HepG2 (cell line): Measurements from ENCODE around the gene UROD. TPM values are rescaled to one million over a fixed set of nuclear protein-coding genes. Genes with fewer than 3 reads are reported as not detected.
A peak's percentile ranks its signal among the peaks of the same experiment; 100 is the strongest.

ENCODE experiments used
- ATAC-seq: fragments of 200-7000 bp; cut with Tn5 transposase; 3 replicates; pipeline ENCODE4 v1.9.1; 2020; ENCODE audit warnings: mild to moderate bottlenecking, moderate library complexity
- BruUV-seq: library from RNA; stranded (reverse); fragments of 400-500 nt; replicated peaks from 2 replicates; lab custom pipeline; 2021; lab: Mats Ljungman, UMichigan
- CTCF ChIA-PET: fragments of 300-600 bp; formaldehyde crosslinking; extraction: SDS; loops from one replicate; lab custom pipeline; 2021; ENCODE audit warnings: low total read pairs, inconsistent platforms, low intra/inter-chr PET ratio; lab: Yijun Ruan, JAX
- POLR2A ChIA-PET: fragments of 350-600 bp; sonication (Branson Sonifier 250); formaldehyde crosslinking; loops from one replicate; lab custom pipeline; 2020; ENCODE audit warnings: antibody characterized with exemption, inconsistent platforms; lab: Yijun Ruan, JAX
- DNase-seq: peaks from one replicate; pipeline ENCODE4 v3.0.0-alpha.2; 2015; ENCODE audit warnings: low spot score
- FAIRE-seq: peaks from 3 replicates; lab custom pipeline; 2011; peaks lifted over from hg19 to GRCh38; lab: Jason Lieb, UNC
- H2AFZ ChIP-seq: one replicate; pipeline ENCODE4 v1.6.1; 2011; ENCODE audit warnings: low read length, inconsistent platforms
- H3K27ac ChIP-seq: fragments of 300-600 bp; 3 replicates; pipeline ENCODE4 v1.8.0; 2011; ENCODE audit warnings: mixed run types, mild to moderate bottlenecking, mixed read lengths, low read length, inconsistent platforms; ENCODE audit not compliant: insufficient read depth; ENCODE audit errors: extremely low read length
- H3K27me3 ChIP-seq, 2 experiments: fragments of 200-600 bp in 1 of 2; 2 replicates in 1 of 2; 3 replicates in 1 of 2; pipeline versions ENCODE4 v1.6.0 to v1.8.0; 2011; ENCODE audit warnings: low read length in 2 of 2, mild to moderate bottlenecking in 2 of 2, moderate library complexity in 2 of 2, inconsistent platforms in 1 of 2; ENCODE audit not compliant: insufficient read depth in 2 of 2, control insufficient read depth in 1 of 2
- H3K36me3 ChIP-seq, 2 experiments: fragments of 200-600 bp in 1 of 2; replicated peaks in 1 of 2; 2 replicates in 1 of 2; 3 replicates in 1 of 2; pipeline versions ENCODE4 v1.5.1 to v1.8.0; 2011; ENCODE audit warnings: low read length in 2 of 2, inconsistent platforms in 1 of 2; ENCODE audit not compliant: insufficient read depth in 2 of 2, control insufficient read depth in 1 of 2
- H3K4me1 ChIP-seq: 2 replicates; pipeline ENCODE4 v1.5.1; 2012; ENCODE audit warnings: low read length, inconsistent platforms; ENCODE audit not compliant: insufficient read depth
- H3K4me2 ChIP-seq: 2 replicates; pipeline ENCODE4 v1.6.0; 2011; ENCODE audit warnings: low read depth, low read length, inconsistent platforms
- H3K4me3 ChIP-seq, 3 experiments: fragments of 200-600 bp in 1 of 3; sonication (generic), shearing (Covaris generic) in 1 of 3; replicated peaks in 1 of 3; 2 replicates each; pipeline ENCODE4 v1.5.1; 2011 to 2016; ENCODE audit warnings: low read length in 3 of 3, inconsistent platforms in 2 of 3, low read depth in 2 of 3, mild to moderate bottlenecking in 2 of 3, control low read depth in 1 of 3, mixed read lengths in 1 of 3; ENCODE audit not compliant: insufficient read depth in 1 of 3
- H3K79me2 ChIP-seq: one replicate; pipeline ENCODE4 v1.6.1; 2011; ENCODE audit warnings: low read length, inconsistent platforms; ENCODE audit not compliant: insufficient read depth
- H3K9ac ChIP-seq: 2 replicates; pipeline ENCODE4 v1.6.0; 2011; ENCODE audit warnings: mild to moderate bottlenecking, low read depth, low read length, inconsistent platforms; ENCODE audit not compliant: insufficient read depth
- H3K9me3 ChIP-seq: 2 replicates; pipeline ENCODE4 v1.5.1; 2012; ENCODE audit warnings: mild to moderate bottlenecking, low read length
- H4K20me1 ChIP-seq: 2 replicates; pipeline ENCODE4 v1.6.0; 2011; ENCODE audit warnings: inconsistent platforms, mild to moderate bottlenecking, low read length, moderate library complexity; ENCODE audit not compliant: insufficient read depth
- ATF7 ChIP-seq, 2 experiments: fragments of 450-650 bp in 1 of 2; sonication (generic) in 1 of 2; formaldehyde crosslinking in 1 of 2; IDR thresholded peaks; 2 replicates each; pipeline versions ENCODE4 v1.4.0 to v1.6.1; 2016 to 2020; ENCODE audit warnings: antibody characterized with exemption in 1 of 2, mild to moderate bottlenecking in 1 of 2, missing genetic modification reagents in 1 of 2
- CEBPG ChIP-seq: IDR thresholded peaks from 2 replicates; pipeline ENCODE4 v1.6.1; 2016
- FOSL2 ChIP-seq: sonication (generic); formaldehyde crosslinking; IDR thresholded peaks from 2 replicates; pipeline ENCODE4 v1.4.0; 2020; ENCODE audit warnings: missing genetic modification reagents
- MTA1 ChIP-seq: sonication (generic); formaldehyde crosslinking; IDR thresholded peaks from 2 replicates; pipeline ENCODE4 v1.4.0; 2020; ENCODE audit warnings: missing genetic modification reagents, mild to moderate bottlenecking, borderline replicate concordance
- POLR2G ChIP-seq: fragments of 200-400 bp; formaldehyde crosslinking; IDR thresholded peaks from 2 replicates; pipeline ENCODE4 v1.6.1; 2018; ENCODE audit warnings: mild to moderate bottlenecking, low read depth, low read length, moderate library complexity
- RAD21 ChIP-seq: fragments of 450-650 bp; formaldehyde crosslinking; IDR thresholded peaks from 2 replicates; pipeline ENCODE4 v1.5.0; 2020; ENCODE audit warnings: mild to moderate bottlenecking
- RARA ChIP-seq: IDR thresholded peaks from 2 replicates; pipeline ENCODE4 v1.6.1; 2016; ENCODE audit warnings: missing genetic modification reagents, missing compliant biosample characterization
- SALL1 ChIP-seq: sonication (generic); formaldehyde crosslinking; IDR thresholded peaks from 2 replicates; pipeline ENCODE4 v1.8.0; 2022; ENCODE audit warnings: mild to moderate bottlenecking, missing genetic modification reagents
- SMC3 ChIP-seq: IDR thresholded peaks from 2 replicates; pipeline ENCODE4 v1.6.1; 2011; ENCODE audit warnings: low read length, improper control_type of control experiment
- STAG1 ChIP-seq: sonication (generic); formaldehyde crosslinking; IDR thresholded peaks from 2 replicates; pipeline ENCODE4 v1.4.0; 2020; ENCODE audit warnings: missing genetic modification reagents
- TBX2 ChIP-seq: sonication (generic); formaldehyde crosslinking; IDR thresholded peaks from 2 replicates; pipeline ENCODE4 v1.5.0; 2020; ENCODE audit warnings: missing genetic modification reagents, mild to moderate bottlenecking, borderline replicate concordance
- YY1 ChIP-seq: IDR thresholded peaks from 2 replicates; pipeline ENCODE4 v1.6.1; 2011; ENCODE audit warnings: low read length, low read depth, moderate library complexity, mild to moderate bottlenecking; ENCODE audit not compliant: insufficient read depth, insufficient replicate concordance
- ZBTB38 ChIP-seq: sonication (generic); formaldehyde crosslinking; IDR thresholded peaks from 2 replicates; pipeline ENCODE4 v1.5.1; 2020; ENCODE audit warnings: mild to moderate bottlenecking, missing genetic modification reagents
- ZNF605 ChIP-seq: sonication (generic); formaldehyde crosslinking; IDR thresholded peaks from 2 replicates; pipeline ENCODE4 v1.8.0; 2022; ENCODE audit warnings: mild to moderate bottlenecking, missing genetic modification reagents
- WGBS: methylation state at CpG from one replicate; pipeline ENCODE4 v1.1.6; 2017; ENCODE audit warnings: low lambda C conversion rate; 5-methylcytosine and 5-hydroxymethylcytosine counted together
- in situ Hi-C: cut with HindIII; loops from 2 replicates; pipeline ENCODE4 v1.10.0; 2017; ENCODE audit warnings: low pct_unique_long_range_greater_than_20kb; ENCODE audit not compliant: extremely low pct_ligation_motif_present
- intact Hi-C: fragments of 100-400 bp; cut with micrococcal nuclease; formaldehyde crosslinking; loops from one replicate; pipeline ENCODE4 v1.10.0; 2022; ENCODE audit not compliant: unreplicated experiment
- polyA plus RNA-seq, 8 experiments: library from polyadenylated mRNA; depleted of rRNA in 3 of 8; stranded (reverse) in 7 of 8; unstranded in 1 of 8; fragments of >200 nt; fragmentation: Illumina TruSeq in 4 of 8; extraction: Trizol in 4 of 8; gene quantifications; 2 replicates each; pipeline versions ENCODE4 v1.2.1 to v1.2.3, GENCODE V29; 2011 to 2016; ENCODE audit warnings: low read depth in 4 of 8, missing spikeins in 1 of 8, mixed read lengths in 1 of 8; ENCODE audit not compliant: insufficient read depth in 1 of 8
- total RNA-seq, 5 experiments: library from RNA; depleted of rRNA; stranded (reverse); fragments of >200 nt; fragmentation: Illumina TruSeq; extraction: Trizol; gene quantifications; 2 replicates each; pipeline ENCODE4 v1.2.3, GENCODE V29; 2016; ENCODE audit warnings: low read depth in 1 of 5
- TF ChIP-seq, protein P1 (sequence below): sonication (generic); formaldehyde crosslinking; IDR thresholded peaks from 2 replicates; pipeline ENCODE4 v1.5.1; 2020; ENCODE audit warnings: mild to moderate bottlenecking, missing genetic modification reagents, moderate library complexity
- TF ChIP-seq, protein P2 (sequence below): sonication (generic); formaldehyde crosslinking; IDR thresholded peaks from 2 replicates; pipeline ENCODE4; 2020; ENCODE audit warnings: missing genetic modification reagents, mild to moderate bottlenecking, borderline replicate concordance

Gene UROD
- total and polyA plus RNA-seq, 2 of the 13 experiments (the other 11 are each of a cell fraction or from before 2014, with no cell fraction given): 162 to 171 TPM

GRCh38 chr1:45018599-45019230 lies 6.7 kb downstream of the UROD start:
- ChIA-PET POLR2A (interaction anchor here (1.1 to 10.4 kb wide), 2 partner anchors 244 to 282 kb away, joined by 3 to 231 read pairs; partner anchors contain the start of gene RPS8), CTCF (interaction anchor here (2.2 to 3.7 kb wide), 2 partner anchors 282 to 285 kb away, joined by 13 to 20 read pairs; no protein-coding TSS in a partner anchor)
- Histone ChIP-seq H3K27me3 (no peaks in the 10 kb centered on the region), H3K9ac (no peak overlapping the region), H4K20me1 (no peaks in the 10 kb centered on the region), H3K4me2 (no peak overlapping the region), H3K27ac (no peak overlapping the region), H3K79me2 (peaks cover 4% of the 10 kb centered on the region), H3K36me3 (peaks cover 0 to 11% of the 10 kb centered on the region in 2 experiments; a peak in 3 of 5 replicates), H3K4me1 (peaks cover 12% of the 10 kb centered on the region), H3K4me3 (no peak overlapping the region), H3K9me3 (no peaks in the 10 kb centered on the region), H2AFZ (no peak overlapping the region)
- WGBS: 83% methylated on average over 11 of the region's 16 CpGs
- intact Hi-C loops: loop anchor here (1.0 kb wide), 2 partner anchors 188 to 282 kb away; partner anchors contain the start of gene ZSWIM5
- no TSS peak for BruUV-seq
- ATAC-seq (peak; percentile 91), DNase-seq (peak; percentile 47), FAIRE-seq (peak; percentile 90)
- in situ Hi-C loops: loop anchor here (10.0 to 25.0 kb wide), 2 partner anchors 181 to 216 kb away; partner anchors contain the start of gene PTCH2
- TF ChIP-seq SALL1 (CRISPR knock-in tag) (peak; percentile 55), TBX2 (CRISPR knock-in tag) (0 out of 2 replicates have a peak, but pooled peaks have one; percentile 19), FOSL2 (peak; percentile 21; the same call in 1 of the 2 replicates), MTA1 (peak; percentile 35; the same call in 1 of the 2 replicates), ZNF605 (CRISPR knock-in tag) (no peak), RAD21 (peak; percentile 87), ATF7 (IDR thresholded peaks at IDR 0.05) (no peak), ATF7 (CRISPR knock-in tag; IDR thresholded peaks at IDR 0.05) (0 out of 2 replicates have a peak, but pooled peaks have one; percentile 16), ZBTB38 (no peak), CEBPG (0 out of 2 replicates have a peak, but pooled peaks have one; percentile 8), YY1 (peak; percentile 34), SMC3 (peak; percentile 92), RARA (CRISPR knock-in tag) (no peak), POLR2G (no peak), STAG1 (CRISPR knock-in tag) (peak; percentile 91)
- TF ChIP-seq, protein P1, sequence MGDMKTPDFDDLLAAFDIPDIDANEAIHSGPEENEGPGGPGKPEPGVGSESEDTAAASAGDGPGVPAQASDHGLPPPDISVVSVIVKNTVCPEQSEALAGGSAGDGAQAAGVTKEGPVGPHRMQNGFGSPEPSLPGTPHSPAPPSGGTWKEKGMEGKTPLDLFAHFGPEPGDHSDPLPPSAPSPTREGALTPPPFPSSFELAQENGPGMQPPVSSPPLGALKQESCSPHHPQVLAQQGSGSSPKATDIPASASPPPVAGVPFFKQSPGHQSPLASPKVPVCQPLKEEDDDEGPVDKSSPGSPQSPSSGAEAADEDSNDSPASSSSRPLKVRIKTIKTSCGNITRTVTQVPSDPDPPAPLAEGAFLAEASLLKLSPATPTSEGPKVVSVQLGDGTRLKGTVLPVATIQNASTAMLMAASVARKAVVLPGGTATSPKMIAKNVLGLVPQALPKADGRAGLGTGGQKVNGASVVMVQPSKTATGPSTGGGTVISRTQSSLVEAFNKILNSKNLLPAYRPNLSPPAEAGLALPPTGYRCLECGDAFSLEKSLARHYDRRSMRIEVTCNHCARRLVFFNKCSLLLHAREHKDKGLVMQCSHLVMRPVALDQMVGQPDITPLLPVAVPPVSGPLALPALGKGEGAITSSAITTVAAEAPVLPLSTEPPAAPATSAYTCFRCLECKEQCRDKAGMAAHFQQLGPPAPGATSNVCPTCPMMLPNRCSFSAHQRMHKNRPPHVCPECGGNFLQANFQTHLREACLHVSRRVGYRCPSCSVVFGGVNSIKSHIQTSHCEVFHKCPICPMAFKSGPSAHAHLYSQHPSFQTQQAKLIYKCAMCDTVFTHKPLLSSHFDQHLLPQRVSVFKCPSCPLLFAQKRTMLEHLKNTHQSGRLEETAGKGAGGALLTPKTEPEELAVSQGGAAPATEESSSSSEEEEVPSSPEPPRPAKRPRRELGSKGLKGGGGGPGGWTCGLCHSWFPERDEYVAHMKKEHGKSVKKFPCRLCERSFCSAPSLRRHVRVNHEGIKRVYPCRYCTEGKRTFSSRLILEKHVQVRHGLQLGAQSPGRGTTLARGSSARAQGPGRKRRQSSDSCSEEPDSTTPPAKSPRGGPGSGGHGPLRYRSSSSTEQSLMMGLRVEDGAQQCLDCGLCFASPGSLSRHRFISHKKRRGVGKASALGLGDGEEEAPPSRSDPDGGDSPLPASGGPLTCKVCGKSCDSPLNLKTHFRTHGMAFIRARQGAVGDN: peak; percentile 66
- TF ChIP-seq, protein P2, sequence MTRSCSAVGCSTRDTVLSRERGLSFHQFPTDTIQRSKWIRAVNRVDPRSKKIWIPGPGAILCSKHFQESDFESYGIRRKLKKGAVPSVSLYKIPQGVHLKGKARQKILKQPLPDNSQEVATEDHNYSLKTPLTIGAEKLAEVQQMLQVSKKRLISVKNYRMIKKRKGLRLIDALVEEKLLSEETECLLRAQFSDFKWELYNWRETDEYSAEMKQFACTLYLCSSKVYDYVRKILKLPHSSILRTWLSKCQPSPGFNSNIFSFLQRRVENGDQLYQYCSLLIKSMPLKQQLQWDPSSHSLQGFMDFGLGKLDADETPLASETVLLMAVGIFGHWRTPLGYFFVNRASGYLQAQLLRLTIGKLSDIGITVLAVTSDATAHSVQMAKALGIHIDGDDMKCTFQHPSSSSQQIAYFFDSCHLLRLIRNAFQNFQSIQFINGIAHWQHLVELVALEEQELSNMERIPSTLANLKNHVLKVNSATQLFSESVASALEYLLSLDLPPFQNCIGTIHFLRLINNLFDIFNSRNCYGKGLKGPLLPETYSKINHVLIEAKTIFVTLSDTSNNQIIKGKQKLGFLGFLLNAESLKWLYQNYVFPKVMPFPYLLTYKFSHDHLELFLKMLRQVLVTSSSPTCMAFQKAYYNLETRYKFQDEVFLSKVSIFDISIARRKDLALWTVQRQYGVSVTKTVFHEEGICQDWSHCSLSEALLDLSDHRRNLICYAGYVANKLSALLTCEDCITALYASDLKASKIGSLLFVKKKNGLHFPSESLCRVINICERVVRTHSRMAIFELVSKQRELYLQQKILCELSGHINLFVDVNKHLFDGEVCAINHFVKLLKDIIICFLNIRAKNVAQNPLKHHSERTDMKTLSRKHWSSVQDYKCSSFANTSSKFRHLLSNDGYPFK: 0 out of 2 replicates have a peak, but pooled peaks have one; percentile 49
